OCI-LY1 (cell line): ENCODE data around the gene RECQL5.

Experiments
- H2AFZ ChIP-seq: fragments of 200-600 bp; sonication (generic), shearing (Covaris generic); 2 replicates; pipeline ENCODE4 v1.6.0; 2014; ENCODE audit warnings: antibody characterized with exemption, mild to moderate bottlenecking, low read length
- H3F3A ChIP-seq: fragments of 200-600 bp; sonication (generic), shearing (Covaris generic); 2 replicates; pipeline ENCODE4 v1.6.0; 2014; ENCODE audit warnings: mild to moderate bottlenecking, antibody characterized with exemption, low read length, moderate library complexity; ENCODE audit not compliant: insufficient read depth
- H3K27ac ChIP-seq: fragments of 200-600 bp; sonication (generic); 2 replicates; pipeline ENCODE4 v1.5.1; 2014; ENCODE audit warnings: low read length, mixed run types, mild to moderate bottlenecking, low read depth; ENCODE audit not compliant: poor library complexity, severe bottlenecking
- H3K27me3 ChIP-seq: fragments of 200-600 bp; sonication (generic); 2 replicates; pipeline ENCODE4 v1.6.0; 2014; ENCODE audit warnings: antibody characterized with exemption, mild to moderate bottlenecking, low read length, moderate library complexity; ENCODE audit not compliant: insufficient read depth
- H3K36me3 ChIP-seq: fragments of 200-600 bp; sonication (generic); 2 replicates; pipeline ENCODE4 v1.6.1; 2014; ENCODE audit warnings: mild to moderate bottlenecking, antibody characterized with exemption, low read length, moderate library complexity, mixed read lengths; ENCODE audit not compliant: insufficient read depth
- H3K4me1 ChIP-seq: fragments of 200-600 bp; sonication (generic); 2 replicates; pipeline ENCODE4 v1.5.1; 2014; ENCODE audit warnings: mild to moderate bottlenecking, low read length, moderate library complexity; ENCODE audit not compliant: insufficient read depth, severe bottlenecking
- H3K4me2 ChIP-seq: fragments of 200-600 bp; sonication (generic), shearing (Covaris generic); 2 replicates; pipeline ENCODE4 v1.6.1; 2014; ENCODE audit warnings: low read length
- H3K4me3 ChIP-seq: fragments of 200-600 bp; sonication (generic); 2 replicates; pipeline ENCODE4 v1.5.1; 2014; ENCODE audit warnings: low read length, low read depth, mild to moderate bottlenecking, mixed read lengths; ENCODE audit not compliant: poor library complexity, severe bottlenecking
- H3K79me2 ChIP-seq: fragments of 200-600 bp; shearing (Covaris generic); 2 replicates; pipeline ENCODE4 v1.6.1; 2016; ENCODE audit warnings: mixed run types, low read length, mixed read lengths; ENCODE audit not compliant: insufficient read depth
- H3K9ac ChIP-seq: fragments of 200-600 bp; sonication (generic), shearing (Covaris generic); 2 replicates; pipeline ENCODE4 v1.6.1; 2014; ENCODE audit warnings: mild to moderate bottlenecking, low read length, mixed read lengths
- H3K9me2 ChIP-seq: fragments of 200-600 bp; sonication (generic), shearing (Covaris generic); 2 replicates; pipeline ENCODE4 v1.6.1; 2014; ENCODE audit warnings: low read depth, mild to moderate bottlenecking, low read length, mixed read lengths
- H3K9me3 ChIP-seq: fragments of 200-600 bp; shearing (Covaris generic); 2 replicates; pipeline ENCODE4 v1.6.1; 2014; ENCODE audit warnings: low read length, mixed read lengths
- H4K20me1 ChIP-seq: fragments of 200-600 bp; sonication (generic), shearing (Covaris generic); 2 replicates; pipeline ENCODE4 v1.6.0; 2016; ENCODE audit warnings: mild to moderate bottlenecking, low read length; ENCODE audit not compliant: insufficient read depth
- EZH2 ChIP-seq: fragments of 200-600 bp; sonication (generic), shearing (Covaris generic); IDR thresholded peaks from 2 replicates; pipeline ENCODE4 v1.8.0; 2017; ENCODE audit warnings: borderline replicate concordance, mixed run types, mild to moderate bottlenecking, antibody characterized with exemption, low read length, moderate library complexity, mixed read lengths
- TF ChIP-seq, protein P1 (sequence below): fragments of 200-600 bp; sonication (generic), shearing (Covaris generic); IDR thresholded peaks from 2 replicates; pipeline ENCODE4 v1.5.1; 2017; ENCODE audit warnings: mild to moderate bottlenecking, antibody characterized with exemption, low read length, moderate library complexity, mixed read lengths

RECQL5 gene

DNA sequence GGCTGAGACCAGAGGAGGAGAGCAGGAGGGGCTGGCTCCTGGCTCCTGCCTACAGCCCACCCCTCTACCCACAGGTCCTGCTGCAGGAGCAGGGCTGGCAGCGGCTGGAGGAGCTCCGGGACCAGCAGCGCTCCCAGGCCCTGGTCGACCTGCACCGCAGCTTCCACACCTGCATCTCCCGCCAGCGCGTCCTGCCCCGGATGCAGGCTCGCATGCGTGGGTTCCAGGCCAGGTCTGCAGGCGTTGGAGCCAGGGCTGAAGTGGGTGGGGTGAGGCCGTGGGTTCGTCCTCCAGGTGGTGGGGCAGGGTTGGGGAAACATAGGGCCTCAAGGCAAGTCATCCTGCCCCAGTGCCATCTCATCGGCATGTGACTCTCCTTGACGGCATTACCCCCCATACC, 61.2 kb downstream of the RECQL5 start:
- Histone ChIP-seq H3K4me2 (no peak overlapping the region), H3K9me3 (no peaks in the 10 kb centered on the region), H3K36me3 (no peaks in the 10 kb centered on the region), H3K27me3 (peaks cover 5% of the 10 kb centered on the region; the same call in 1 of the 2 replicates), H3K9ac (no peak overlapping the region), H4K20me1 (no peaks in the 10 kb centered on the region), H3K4me3 (no peak overlapping the region), H2AFZ (no peak overlapping the region), H3F3A (no peaks in the 10 kb centered on the region), H3K79me2 (no peaks in the 10 kb centered on the region), H3K9me2 (no peaks in the 10 kb centered on the region), H3K4me1 (no peaks in the 10 kb centered on the region), H3K27ac (no peak overlapping the region)
- TF ChIP-seq, protein P1, sequence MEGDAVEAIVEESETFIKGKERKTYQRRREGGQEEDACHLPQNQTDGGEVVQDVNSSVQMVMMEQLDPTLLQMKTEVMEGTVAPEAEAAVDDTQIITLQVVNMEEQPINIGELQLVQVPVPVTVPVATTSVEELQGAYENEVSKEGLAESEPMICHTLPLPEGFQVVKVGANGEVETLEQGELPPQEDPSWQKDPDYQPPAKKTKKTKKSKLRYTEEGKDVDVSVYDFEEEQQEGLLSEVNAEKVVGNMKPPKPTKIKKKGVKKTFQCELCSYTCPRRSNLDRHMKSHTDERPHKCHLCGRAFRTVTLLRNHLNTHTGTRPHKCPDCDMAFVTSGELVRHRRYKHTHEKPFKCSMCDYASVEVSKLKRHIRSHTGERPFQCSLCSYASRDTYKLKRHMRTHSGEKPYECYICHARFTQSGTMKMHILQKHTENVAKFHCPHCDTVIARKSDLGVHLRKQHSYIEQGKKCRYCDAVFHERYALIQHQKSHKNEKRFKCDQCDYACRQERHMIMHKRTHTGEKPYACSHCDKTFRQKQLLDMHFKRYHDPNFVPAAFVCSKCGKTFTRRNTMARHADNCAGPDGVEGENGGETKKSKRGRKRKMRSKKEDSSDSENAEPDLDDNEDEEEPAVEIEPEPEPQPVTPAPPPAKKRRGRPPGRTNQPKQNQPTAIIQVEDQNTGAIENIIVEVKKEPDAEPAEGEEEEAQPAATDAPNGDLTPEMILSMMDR = no peak
- no peak for TF ChIP-seq EZH2

DNA sequence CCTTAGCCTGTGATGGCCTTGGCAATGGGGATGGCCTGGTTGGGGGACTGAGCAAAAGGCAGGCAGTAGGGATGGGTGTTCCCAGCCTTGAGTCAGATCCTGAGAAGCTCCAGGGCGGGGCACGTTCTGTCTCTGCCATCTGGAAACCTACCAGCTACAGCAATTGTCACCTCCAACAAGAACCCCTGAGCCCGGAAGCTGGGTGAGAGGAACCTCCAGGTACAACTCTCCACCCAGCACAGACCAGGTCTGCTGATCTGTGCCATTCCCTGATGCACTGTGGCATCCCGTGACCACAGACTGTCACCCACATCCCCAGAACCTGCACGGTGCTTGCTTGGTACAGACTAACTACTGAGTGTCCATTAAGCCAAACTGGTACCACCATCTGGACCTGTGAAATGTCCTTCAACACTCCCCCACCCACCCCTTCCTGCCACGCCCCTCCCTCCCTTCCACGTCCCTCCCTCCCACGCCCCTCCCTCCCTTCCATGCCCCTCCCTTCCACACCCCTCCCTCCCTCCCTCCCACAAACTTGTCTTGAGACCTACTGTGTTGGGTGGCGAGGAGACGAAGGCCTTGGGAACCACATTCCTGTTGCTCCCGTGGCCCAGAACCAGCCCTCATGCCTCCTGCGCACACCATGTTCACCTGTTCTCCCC, 62.8 kb downstream of the RECQL5 start:
- Histone ChIP-seq H3K4me1 (no peaks in the 10 kb centered on the region), H3K27me3 (no peaks in the 10 kb centered on the region), H3K36me3 (no peaks in the 10 kb centered on the region), H3K79me2 (no peaks in the 10 kb centered on the region), H4K20me1 (no peaks in the 10 kb centered on the region), H3K4me2 (no peak overlapping the region), H3K9ac (no peak overlapping the region), H3K27ac (no peak overlapping the region), H3K4me3 (no peak overlapping the region), H3K9me2 (no peaks in the 10 kb centered on the region), H3F3A (no peaks in the 10 kb centered on the region), H3K9me3 (no peaks in the 10 kb centered on the region), H2AFZ (no peak overlapping the region)
- TF ChIP-seq, protein P1 = no peak
- TF ChIP-seq EZH2 = no peak

DNA sequence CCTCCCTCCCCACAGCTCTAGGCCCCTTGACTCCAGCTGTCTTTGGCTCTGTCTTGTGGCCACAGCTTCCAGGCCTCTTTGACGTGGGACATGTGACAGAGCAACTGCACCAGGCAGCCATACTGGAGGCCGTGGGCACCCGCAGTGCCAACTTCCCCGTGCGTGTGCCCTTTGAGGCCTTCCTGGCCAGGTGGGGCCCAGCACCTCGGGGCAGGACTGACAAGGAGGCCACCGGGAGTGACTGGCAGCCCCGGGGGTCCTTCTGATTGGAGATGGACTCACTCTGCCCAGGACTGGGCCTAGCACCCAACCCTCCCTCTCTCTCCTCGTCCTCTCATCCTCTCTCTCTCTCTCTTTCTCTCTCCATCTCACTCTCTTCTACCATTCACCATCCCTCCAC, 63.8 kb downstream of the RECQL5 start:
- Histone ChIP-seq H2AFZ (no peak overlapping the region), H3K9ac (no peak overlapping the region), H3F3A (no peaks in the 10 kb centered on the region), H4K20me1 (no peaks in the 10 kb centered on the region), H3K4me3 (no peak overlapping the region), H3K4me2 (no peak overlapping the region), H3K27me3 (no peaks in the 10 kb centered on the region), H3K36me3 (no peaks in the 10 kb centered on the region), H3K79me2 (no peaks in the 10 kb centered on the region), H3K9me2 (no peaks in the 10 kb centered on the region), H3K9me3 (no peaks in the 10 kb centered on the region), H3K4me1 (no peaks in the 10 kb centered on the region), H3K27ac (no peak overlapping the region)
- TF ChIP-seq, protein P1 = no peak
